Activated CD8-positive, alpha-beta T cell treated with anti-CD3 and anti-CD28 coated beads, Interleukin-2, amount 10 ng/mL, durations not matched to agents 7 days and 5 days (primary cell): ENCODE data around the gene DISP3. TPM values are rescaled to one million over a fixed set of nuclear protein-coding genes. Genes with fewer than 3 reads are reported as not detected.

Experiments
- ATAC-seq: fragments of 150-1000 bp; cut with Tn5 transposase; one replicate; pipeline ENCODE4 v1.10.0; 2021; ENCODE audit warnings: moderate library complexity
- CTCF ChIA-PET: fragments of 350-600 bp; sonication (Branson Sonifier 250); formaldehyde crosslinking; loops from one replicate; lab custom pipeline; 2021; ENCODE audit warnings: antibody characterized with exemption; lab: Charles Lee
- POLR2A ChIA-PET: fragments of 350-600 bp; sonication (Branson Sonifier 250); formaldehyde crosslinking; loops from one replicate; lab custom pipeline; 2021; ENCODE audit warnings: antibody characterized with exemption; lab: Charles Lee
- DNase-seq: peaks from one replicate; pipeline ENCODE4 v3.0.0-alpha.2; 2020
- H3K27ac Mint-ChIP-seq: one replicate; pipeline ENCODE4 v1.8.0; 2021; ENCODE audit warnings: mild to moderate bottlenecking, mixed read lengths
- H3K27me3 Mint-ChIP-seq: one replicate; pipeline ENCODE4 v1.8.0; 2021; ENCODE audit warnings: low read depth, mixed read lengths
- H3K36me3 Mint-ChIP-seq: one replicate; pipeline ENCODE4 v1.8.0; 2021; ENCODE audit warnings: low read depth, mixed read lengths
- H3K4me1 Mint-ChIP-seq: one replicate; pipeline ENCODE4 v1.8.0; 2021; ENCODE audit warnings: low read depth, mixed read lengths
- H3K4me3 Mint-ChIP-seq: one replicate; pipeline ENCODE4 v1.8.0; 2021; ENCODE audit warnings: mild to moderate bottlenecking, mixed read lengths
- H3K9me3 Mint-ChIP-seq: one replicate; pipeline ENCODE4 v1.8.0; 2022; ENCODE audit warnings: mixed read lengths; ENCODE audit not compliant: insufficient read depth
- total RNA-seq, 2 experiments: library from RNA; stranded (reverse); gene quantifications; one replicate each; pipeline ENCODE4 v1.2.3, GENCODE V29; 2021

Gene DISP3, protein sequence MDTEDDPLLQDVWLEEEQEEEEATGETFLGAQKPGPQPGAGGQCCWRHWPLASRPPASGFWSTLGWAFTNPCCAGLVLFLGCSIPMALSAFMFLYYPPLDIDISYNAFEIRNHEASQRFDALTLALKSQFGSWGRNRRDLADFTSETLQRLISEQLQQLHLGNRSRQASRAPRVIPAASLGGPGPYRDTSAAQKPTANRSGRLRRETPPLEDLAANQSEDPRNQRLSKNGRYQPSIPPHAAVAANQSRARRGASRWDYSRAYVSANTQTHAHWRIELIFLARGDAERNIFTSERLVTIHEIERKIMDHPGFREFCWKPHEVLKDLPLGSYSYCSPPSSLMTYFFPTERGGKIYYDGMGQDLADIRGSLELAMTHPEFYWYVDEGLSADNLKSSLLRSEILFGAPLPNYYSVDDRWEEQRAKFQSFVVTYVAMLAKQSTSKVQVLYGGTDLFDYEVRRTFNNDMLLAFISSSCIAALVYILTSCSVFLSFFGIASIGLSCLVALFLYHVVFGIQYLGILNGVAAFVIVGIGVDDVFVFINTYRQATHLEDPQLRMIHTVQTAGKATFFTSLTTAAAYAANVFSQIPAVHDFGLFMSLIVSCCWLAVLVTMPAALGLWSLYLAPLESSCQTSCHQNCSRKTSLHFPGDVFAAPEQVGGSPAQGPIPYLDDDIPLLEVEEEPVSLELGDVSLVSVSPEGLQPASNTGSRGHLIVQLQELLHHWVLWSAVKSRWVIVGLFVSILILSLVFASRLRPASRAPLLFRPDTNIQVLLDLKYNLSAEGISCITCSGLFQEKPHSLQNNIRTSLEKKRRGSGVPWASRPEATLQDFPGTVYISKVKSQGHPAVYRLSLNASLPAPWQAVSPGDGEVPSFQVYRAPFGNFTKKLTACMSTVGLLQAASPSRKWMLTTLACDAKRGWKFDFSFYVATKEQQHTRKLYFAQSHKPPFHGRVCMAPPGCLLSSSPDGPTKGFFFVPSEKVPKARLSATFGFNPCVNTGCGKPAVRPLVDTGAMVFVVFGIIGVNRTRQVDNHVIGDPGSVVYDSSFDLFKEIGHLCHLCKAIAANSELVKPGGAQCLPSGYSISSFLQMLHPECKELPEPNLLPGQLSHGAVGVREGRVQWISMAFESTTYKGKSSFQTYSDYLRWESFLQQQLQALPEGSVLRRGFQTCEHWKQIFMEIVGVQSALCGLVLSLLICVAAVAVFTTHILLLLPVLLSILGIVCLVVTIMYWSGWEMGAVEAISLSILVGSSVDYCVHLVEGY (N-terminal part only)
- under 1 TPM; 0.42 to 0.55 TPM for total RNA-seq

DNA sequence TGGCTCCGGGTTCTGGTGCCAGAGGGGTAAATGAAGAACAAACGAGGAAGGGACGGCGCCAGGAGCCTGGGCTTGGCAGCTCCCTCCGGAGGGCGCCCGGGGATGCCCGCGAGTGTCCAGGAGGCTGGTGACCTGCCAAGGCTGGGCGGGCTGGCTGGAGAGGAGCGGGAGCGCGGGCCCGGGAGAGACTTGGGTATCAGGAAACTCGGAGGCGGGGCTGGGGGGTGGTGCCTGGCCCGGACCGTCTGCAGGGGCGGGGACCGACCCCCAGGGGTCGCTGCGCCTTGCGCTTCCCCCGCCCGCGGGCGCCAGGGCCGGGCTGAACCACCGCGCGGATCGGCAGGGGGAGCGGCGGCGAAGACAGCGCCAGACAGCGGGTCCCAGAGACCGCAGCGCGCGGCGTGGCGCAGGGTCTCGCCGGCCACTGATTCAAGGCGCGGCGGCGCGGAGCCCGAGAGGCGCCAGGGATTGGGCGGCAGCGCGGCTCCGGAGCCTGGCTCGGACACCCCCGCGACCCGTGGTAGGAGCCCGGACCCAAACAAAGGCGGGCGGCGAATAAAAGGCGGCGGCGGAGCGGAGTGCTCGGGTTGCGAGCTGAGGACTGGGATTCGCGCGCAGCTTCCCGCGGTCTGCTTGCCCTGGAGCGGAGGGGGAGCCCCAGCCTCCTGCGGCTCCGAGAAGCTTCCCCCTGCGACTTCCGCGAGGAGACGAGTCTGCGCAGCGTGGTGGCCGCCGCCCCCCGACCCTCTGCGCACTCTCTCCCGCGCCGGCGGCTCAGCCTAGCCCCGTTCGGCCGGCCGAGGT, at the start of gene DISP3:
TSS of gene DISP3 (plus strand) at position 585 of the 804 bp plus-strand sequence. CDS start 21,838 bp downstream, outside the sequence.
- ATAC-seq (peak; percentile 79), DNase-seq (peak; percentile 76)
- ChIA-PET CTCF (interaction anchor here (0.9 to 2.3 kb wide), 5 partner anchors 9 to 245 kb away, joined by 3 to 7 read pairs (median 4); no protein-coding TSS in a partner anchor), POLR2A (no interaction called here)
- no peak within 1 kb of the TSS for H3K27ac Mint-ChIP-seq
- H3K4me3 Mint-ChIP-seq = peak within 1 kb of the TSS; percentile 53
- H3K36me3 Mint-ChIP-seq = no peaks in the 10 kb centered on the region
- H3K9me3 Mint-ChIP-seq = no peaks in the 10 kb centered on the region
- peaks cover 7% of the 10 kb centered on the region for H3K4me1 Mint-ChIP-seq
- H3K27me3 Mint-ChIP-seq = peaks cover 43% of the 10 kb centered on the region

DNA sequence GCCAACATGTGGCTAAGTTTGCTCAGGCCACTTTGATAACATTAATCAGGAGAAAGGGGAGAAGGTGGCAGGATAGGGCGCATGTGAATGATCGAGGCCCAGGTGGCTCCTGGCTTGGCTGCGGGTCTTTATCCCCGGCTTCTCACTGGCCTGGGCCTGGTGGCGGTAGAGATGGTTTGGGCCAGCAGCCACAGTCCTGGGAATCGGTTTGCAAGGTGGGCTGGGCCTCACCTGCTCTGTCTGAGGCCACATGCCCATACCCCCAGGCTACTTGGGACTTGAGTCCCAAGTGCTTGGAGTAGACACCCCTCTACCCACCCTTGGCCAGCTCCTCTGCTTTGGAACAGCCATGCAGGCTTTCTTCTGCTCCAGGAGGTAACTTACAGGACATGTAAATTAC, 49.7 kb upstream of the DISP3 start:
- Mint-ChIP-seq H3K9me3 (no peaks in the 10 kb centered on the region), H3K36me3 (no peaks in the 10 kb centered on the region), H3K27ac (no peak overlapping the region), H3K27me3 (peaks cover 2% of the 10 kb centered on the region), H3K4me1 (peaks cover 4% of the 10 kb centered on the region), H3K4me3 (no peak overlapping the region)
- DNase-seq (no peak), ATAC-seq (no peak)
- ChIA-PET POLR2A (no interaction called here), CTCF (no interaction called here)

- Mint-ChIP-seq H3K9me3 (no peaks in the 10 kb centered on the region), H3K4me1 (peaks cover 4% of the 10 kb centered on the region), H3K27ac (no peak overlapping the region), H3K36me3 (no peaks in the 10 kb centered on the region), H3K4me3 (no peak overlapping the region), H3K27me3 (peaks cover 2% of the 10 kb centered on the region)
- DNase-seq = no peak
- no peak for ATAC-seq
- ChIA-PET POLR2A (no interaction called here), CTCF (no interaction called here)
These were observed 49.0 kb upstream of the DISP3 start for GRCh38 chr1:11429935-11430334.

- H3K27me3 Mint-ChIP-seq = peaks cover 6% of the 10 kb centered on the region
- no peaks in the 10 kb centered on the region for H3K9me3 Mint-ChIP-seq
- H3K36me3 Mint-ChIP-seq = no peaks in the 10 kb centered on the region
- no peak overlapping the region for H3K4me3 Mint-ChIP-seq
- peaks cover 7% of the 10 kb centered on the region for H3K4me1 Mint-ChIP-seq
- no peak for DNase-seq
- H3K27ac Mint-ChIP-seq = no peak overlapping the region
- no peak for ATAC-seq
- CTCF ChIA-PET = no interaction called here
- POLR2A ChIA-PET = no interaction called here
These were observed 46.9 kb upstream of the DISP3 start for GRCh38 chr1:11431941-11432507.

DNA sequence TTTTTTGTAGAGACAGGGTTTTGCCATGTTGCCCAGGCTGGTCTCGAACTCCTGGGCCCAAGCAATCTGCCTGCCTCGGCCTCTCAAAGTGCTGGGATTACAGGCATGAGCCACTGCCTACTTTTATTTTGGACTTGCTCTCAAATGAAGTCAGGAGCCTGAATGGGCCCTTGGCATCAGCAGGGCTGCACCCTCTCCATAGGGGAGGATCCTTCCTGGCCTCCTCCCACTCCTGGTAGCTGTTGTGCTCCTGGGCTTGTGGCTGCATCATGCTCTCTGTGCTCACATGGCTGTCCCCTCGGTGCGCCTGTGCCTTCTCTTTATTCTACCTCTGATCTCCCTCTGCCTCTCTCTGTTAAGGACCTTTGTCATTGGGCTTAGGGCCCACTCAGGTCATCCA, 46.4 kb upstream of the DISP3 start:
- DNase-seq (no peak), ATAC-seq (no peak)
- H3K27me3 Mint-ChIP-seq = peaks cover 8% of the 10 kb centered on the region
- H3K4me3 Mint-ChIP-seq = no peak overlapping the region
- H3K9me3 Mint-ChIP-seq = no peaks in the 10 kb centered on the region
- POLR2A ChIA-PET = no interaction called here
- H3K4me1 Mint-ChIP-seq = peaks cover 4% of the 10 kb centered on the region
- CTCF ChIA-PET = no interaction called here
- H3K36me3 Mint-ChIP-seq = no peaks in the 10 kb centered on the region
- no peak overlapping the region for H3K27ac Mint-ChIP-seq

DNA sequence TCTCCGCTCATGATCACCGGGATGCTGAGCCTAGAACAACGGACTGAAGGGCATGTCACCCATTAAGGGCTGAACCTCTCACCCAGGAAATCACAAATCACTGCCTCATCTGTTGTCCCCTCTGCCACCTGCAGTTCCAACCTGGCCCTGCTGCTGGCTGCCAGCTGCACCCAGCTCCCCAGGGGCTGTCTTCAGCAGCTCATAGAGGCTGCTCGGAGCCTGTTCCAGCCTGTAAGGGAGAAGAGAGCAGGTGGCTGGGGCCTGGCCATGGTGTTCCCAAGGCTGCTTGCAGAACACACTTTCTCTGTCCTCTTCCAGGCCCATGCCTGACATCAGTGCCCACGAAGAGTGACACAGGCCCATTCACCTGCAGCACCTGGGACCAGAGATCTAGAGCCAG, 44.5 kb upstream of the DISP3 start:
- ChIA-PET CTCF (no interaction called here), POLR2A (no interaction called here)
- no peak overlapping the region for H3K27ac Mint-ChIP-seq
- ATAC-seq = no peak
- no peaks in the 10 kb centered on the region for H3K9me3 Mint-ChIP-seq
- peaks cover 3% of the 10 kb centered on the region for H3K4me1 Mint-ChIP-seq
- peaks cover 8% of the 10 kb centered on the region for H3K27me3 Mint-ChIP-seq
- no peak for DNase-seq
- no peaks in the 10 kb centered on the region for H3K36me3 Mint-ChIP-seq
- H3K4me3 Mint-ChIP-seq = no peak overlapping the region

- H3K4me1 Mint-ChIP-seq = peaks cover 3% of the 10 kb centered on the region
- ChIA-PET CTCF (no interaction called here), POLR2A (no interaction called here)
- H3K27me3 Mint-ChIP-seq = peaks cover 11% of the 10 kb centered on the region
- H3K36me3 Mint-ChIP-seq = no peaks in the 10 kb centered on the region
- no peaks in the 10 kb centered on the region for H3K9me3 Mint-ChIP-seq
- H3K27ac Mint-ChIP-seq = no peak overlapping the region
- DNase-seq (no peak), ATAC-seq (no peak)
- no peak overlapping the region for H3K4me3 Mint-ChIP-seq
These were observed 44.0 kb upstream of the DISP3 start for GRCh38 chr1:11434926-11435325.

DNA sequence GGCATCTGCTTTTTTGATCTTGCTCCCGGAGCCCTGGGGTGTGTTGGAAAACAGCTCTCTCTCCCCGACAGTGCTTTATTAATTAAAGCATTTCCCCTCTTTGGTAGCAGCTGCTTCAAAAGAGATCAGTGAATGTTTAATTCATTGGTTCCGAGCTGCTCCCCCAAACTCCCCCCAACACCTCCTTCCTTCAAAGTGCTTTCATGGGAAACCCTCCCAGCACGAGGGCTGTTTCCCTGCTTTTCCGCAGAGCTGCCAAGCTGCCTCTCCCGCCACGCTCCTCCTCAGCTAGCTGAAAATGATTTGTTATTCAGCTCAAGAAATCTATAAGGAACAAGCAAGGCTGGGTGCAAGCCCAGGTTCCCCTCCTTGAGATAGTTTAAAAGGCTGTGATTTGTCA, 40.0 kb upstream of the DISP3 start:
- CTCF ChIA-PET = no interaction called here

DNA sequence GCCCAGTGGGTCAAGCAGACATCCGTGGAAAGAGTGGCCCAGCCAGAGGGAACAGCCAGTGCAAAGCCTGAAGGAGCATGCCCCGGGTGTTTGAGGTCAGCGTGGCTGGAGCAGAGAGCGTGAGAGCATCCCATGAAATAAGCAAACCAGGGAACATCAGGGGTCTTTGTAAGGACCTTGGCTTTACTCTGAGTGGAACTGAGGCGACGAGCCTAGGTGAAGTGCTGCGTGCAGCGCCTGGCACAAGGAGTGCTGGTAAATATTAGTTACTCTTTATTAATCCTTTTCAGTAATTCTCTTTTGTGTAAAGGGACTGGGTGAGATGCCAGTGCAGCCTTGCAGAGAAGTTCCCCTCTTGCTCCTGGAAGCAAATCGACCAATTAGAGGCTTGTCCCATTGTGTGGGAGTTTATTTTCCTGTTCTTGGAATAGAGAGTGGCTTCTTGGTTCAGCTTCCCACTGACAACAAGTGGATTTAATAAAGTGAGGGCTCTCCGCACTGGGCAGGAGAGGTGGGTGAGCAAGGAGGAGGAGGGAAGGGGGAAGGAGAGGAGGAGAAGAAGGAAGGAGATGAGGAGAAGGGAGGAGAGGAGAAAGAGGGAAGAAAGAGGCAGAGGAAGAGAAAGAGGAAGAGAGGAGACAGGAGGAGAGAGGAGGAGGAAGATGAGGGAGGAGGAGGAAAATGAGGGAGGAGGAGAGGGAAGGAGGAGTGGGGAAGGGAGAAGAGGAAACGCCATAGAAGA, 37.6 kb upstream of the DISP3 start:
- Mint-ChIP-seq H3K9me3 (no peaks in the 10 kb centered on the region), H3K4me3 (no peak overlapping the region), H3K27me3 (peaks cover 16% of the 10 kb centered on the region), H3K36me3 (no peaks in the 10 kb centered on the region), H3K4me1 (no peaks in the 10 kb centered on the region), H3K27ac (no peak overlapping the region)
- ChIA-PET CTCF (no interaction called here), POLR2A (no interaction called here)
- no peak for ATAC-seq
- DNase-seq = no peak

More for the DNA sequence above, 40.0 kb upstream of the DISP3 start:
- no peaks in the 10 kb centered on the region for H3K36me3 Mint-ChIP-seq
- no peaks in the 10 kb centered on the region for H3K9me3 Mint-ChIP-seq
- ATAC-seq = no peak
- POLR2A ChIA-PET = no interaction called here
- peaks cover 19% of the 10 kb centered on the region for H3K27me3 Mint-ChIP-seq
- H3K4me3 Mint-ChIP-seq = no peak overlapping the region
- no peak for DNase-seq
- no peak overlapping the region for H3K27ac Mint-ChIP-seq
- H3K4me1 Mint-ChIP-seq = peaks cover 3% of the 10 kb centered on the region

- CTCF ChIA-PET = no interaction called here
- H3K27ac Mint-ChIP-seq = no peak overlapping the region
These were observed 35.9 kb upstream of the DISP3 start for GRCh38 chr1:11443043-11443442.

More at GRCh38 chr1:11443043-11443442, 35.9 kb upstream of the DISP3 start:
- Mint-ChIP-seq H3K4me3 (no peak overlapping the region), H3K9me3 (no peaks in the 10 kb centered on the region), H3K4me1 (no peaks in the 10 kb centered on the region), H3K27me3 (peaks cover 12% of the 10 kb centered on the region), H3K36me3 (no peaks in the 10 kb centered on the region)
- no peak for DNase-seq
- POLR2A ChIA-PET = interaction anchor here (0.7 to 0.9 kb wide), 2 partner anchors 12 to 34 kb away, joined by 4 read pairs; no protein-coding TSS in a partner anchor
- no peak for ATAC-seq
